Left ventricle myocardium superior (tissue), 1 donor: ENCODE data around the gene FAF1. TPM values are rescaled to one million over a fixed set of nuclear protein-coding genes. Genes with fewer than 3 reads are reported as not detected.

ENCODE experiments used
- ATAC-seq: fragments of 200-7000 bp; cut with Tn5 transposase; one replicate; pipeline ENCODE4 v1.9.1; 2020; ENCODE audit warnings: mild to moderate bottlenecking, moderate library complexity
- DNase-seq: peaks from one replicate; pipeline ENCODE4 v3.0.0-alpha.2; 2020
- intact Hi-C: fragments of 100-400 bp; cut with micrococcal nuclease; formaldehyde crosslinking; loops from one replicate; pipeline ENCODE4 v1.11.0; 2022
- total RNA-seq: library from RNA; stranded (reverse); fragmentation: NEBNext Ultra II Directional; extraction: Animal tissue kit (Norgen Biotek cat#: 25700); gene quantifications from one replicate; pipeline ENCODE4 v1.2.1, GENCODE V29; 2021
- donor health status: DM: no; HTN: yes; CAD: no; lungs with severe emphysema.

Gene FAF1
- total RNA-seq, 1 donor from 2014 or later = 99.2 TPM

- ATAC-seq (no peak), DNase-seq (no peak)
- intact Hi-C loops = no loop called here
Measured at GRCh38 chr1:50497007-50497406, 463.1 kb downstream of the FAF1 start.

GRCh38 chr1:50493710-50494109, 466.4 kb downstream of the FAF1 start:
- DNase-seq (no peak), ATAC-seq (no peak)
- intact Hi-C loops = no loop called here

DNA sequence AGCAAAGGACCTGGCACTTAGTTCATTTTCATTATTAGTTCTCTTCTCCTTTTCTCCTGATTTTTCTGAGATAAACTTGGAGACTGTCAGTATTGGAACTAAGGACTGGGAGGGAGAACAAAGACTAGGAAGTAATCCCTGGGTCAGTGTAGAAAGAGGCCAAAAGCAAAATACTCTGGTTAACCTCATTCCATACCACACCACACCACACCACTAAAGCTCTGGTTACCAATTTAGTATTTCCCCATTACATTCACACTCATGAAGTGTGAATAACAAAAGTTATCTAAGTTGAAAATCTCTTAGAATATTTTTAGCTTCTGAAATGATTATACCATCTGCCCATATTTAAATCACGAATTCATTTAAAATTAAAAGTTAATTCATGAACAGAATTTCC, 467.9 kb downstream of the FAF1 start:
- ATAC-seq = no peak
- intact Hi-C loops = no loop called here

DNA sequence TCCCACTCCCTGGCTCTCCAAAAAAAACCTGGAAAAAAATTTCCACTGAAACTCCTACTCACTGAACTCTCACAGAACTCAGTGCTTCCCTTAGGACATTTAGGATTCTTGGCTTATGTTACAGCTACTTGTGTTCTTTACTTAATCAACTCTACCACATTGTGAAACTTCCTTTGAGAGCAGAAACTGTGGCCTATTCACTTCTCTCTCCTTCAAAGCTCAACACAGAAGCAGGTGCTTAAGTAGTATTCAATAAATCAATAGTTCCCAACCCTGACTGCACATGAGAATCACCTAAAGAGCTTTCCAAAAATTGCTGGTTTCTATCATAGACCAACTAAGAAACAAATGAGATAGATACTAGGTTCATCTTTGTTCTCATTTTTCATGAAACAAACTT, 468.9 kb downstream of the FAF1 start:
- DNase-seq (no peak), ATAC-seq (no peak)
- intact Hi-C loops = no loop called here

More for the DNA sequence above, 467.9 kb downstream of the FAF1 start:
- no peak for DNase-seq

DNA sequence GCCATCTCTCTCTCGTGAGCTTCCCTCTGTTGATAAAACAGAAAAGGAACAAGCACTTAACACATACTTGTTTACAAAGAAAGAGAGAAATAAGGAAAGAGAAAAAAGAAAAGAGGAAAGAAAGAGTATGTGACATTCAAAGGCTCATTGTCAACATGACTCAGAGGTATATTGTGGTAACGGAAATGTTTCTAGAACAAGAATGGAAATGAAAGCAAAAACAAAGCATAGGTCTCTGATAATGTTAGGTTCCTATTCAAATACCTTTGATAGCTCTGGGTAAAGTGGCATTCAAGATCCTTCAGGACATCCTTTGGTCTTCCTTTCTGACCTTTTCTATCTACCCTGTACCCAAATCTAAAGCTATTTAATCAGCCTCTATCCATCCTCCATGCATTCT, 469.4 kb downstream of the FAF1 start:
- intact Hi-C loops = no loop called here
- no peak for ATAC-seq
- no peak for DNase-seq

DNA sequence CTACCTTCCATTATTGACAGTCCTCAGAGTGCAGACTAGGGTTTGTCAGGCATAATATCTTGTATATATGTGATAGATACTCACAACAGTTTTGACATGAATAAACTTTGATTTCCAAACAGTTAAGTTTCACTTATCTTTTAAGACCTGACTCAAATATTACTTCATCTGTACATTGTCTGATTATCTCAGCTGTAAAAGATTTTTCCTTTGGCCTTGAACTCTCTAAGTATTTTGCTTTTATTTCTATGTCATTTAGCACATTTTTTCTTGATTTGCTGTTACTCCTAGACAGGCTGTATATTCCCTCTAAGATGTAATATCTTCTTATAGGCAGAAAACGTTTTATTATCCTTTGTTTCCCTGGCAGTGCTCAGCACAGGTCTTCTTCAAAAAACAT, 471.2 kb downstream of the FAF1 start:
- intact Hi-C loops = no loop called here
- no peak for DNase-seq
- no peak for ATAC-seq

DNA sequence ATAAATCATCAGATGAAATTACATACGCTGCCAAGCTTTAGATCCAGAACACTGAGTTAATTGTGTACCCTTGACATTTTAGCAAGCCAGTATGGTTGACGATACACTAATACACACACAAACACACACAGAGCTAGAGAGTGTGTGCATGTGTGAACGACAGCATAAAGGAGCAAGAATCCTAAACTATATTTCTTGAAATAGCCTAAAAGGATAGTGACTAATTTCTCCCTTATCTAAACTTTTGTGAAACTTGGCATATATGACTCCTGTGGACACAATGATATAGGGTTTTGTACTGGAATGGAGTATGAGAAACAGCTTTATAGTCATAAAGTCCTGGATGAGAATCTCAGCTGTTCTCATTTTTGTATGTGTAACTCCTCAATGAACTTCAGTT, 471.7 kb downstream of the FAF1 start:
- DNase-seq = no peak
- intact Hi-C loops = no loop called here
- no peak for ATAC-seq

DNA sequence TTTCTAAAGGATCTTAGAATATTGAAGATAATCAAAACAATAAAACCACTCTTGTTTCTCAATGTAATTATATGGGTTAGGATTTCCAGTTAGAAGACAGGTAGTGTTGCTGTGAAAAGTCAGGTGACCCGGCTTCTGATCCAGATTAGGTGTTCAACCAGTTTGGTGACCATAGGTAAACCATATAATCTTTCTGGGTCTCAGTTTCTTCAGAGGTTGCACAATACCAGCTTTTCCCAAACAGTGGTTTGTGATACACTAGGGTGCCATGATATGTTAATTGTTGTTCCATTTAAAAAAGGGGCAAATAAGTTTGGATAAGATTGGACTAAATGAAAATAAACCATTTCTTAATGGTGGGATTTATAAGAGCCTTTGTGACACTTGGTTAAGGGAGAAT, 472.3 kb downstream of the FAF1 start:
- intact Hi-C loops = no loop called here
- no peak for DNase-seq
- no peak for ATAC-seq

GRCh38 chr1:50481142-50481736, 478.8 kb downstream of the FAF1 start:
- ATAC-seq (no peak), DNase-seq (no peak)
- intact Hi-C loops = no loop called here

DNA sequence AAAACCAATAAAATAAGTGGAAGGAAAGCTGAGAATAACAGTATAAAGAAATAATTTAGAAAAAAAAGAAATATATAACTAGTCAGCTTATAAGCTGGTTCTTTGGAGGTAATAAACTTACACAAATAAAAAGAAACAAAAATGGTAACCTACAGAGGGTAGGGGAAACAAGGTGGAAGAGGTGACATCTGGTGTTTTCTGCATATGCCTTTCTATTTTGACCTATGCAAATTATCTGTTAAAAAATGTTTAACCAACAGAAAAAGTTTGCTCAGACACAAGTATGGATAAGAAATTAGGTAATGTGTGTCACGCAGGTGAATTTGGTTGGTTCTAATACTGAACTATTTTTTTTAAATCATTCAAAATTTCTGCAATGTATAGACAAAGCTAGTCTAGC, 483.3 kb downstream of the FAF1 start:
- intact Hi-C loops = no loop called here
- DNase-seq (no peak), ATAC-seq (no peak)

DNA sequence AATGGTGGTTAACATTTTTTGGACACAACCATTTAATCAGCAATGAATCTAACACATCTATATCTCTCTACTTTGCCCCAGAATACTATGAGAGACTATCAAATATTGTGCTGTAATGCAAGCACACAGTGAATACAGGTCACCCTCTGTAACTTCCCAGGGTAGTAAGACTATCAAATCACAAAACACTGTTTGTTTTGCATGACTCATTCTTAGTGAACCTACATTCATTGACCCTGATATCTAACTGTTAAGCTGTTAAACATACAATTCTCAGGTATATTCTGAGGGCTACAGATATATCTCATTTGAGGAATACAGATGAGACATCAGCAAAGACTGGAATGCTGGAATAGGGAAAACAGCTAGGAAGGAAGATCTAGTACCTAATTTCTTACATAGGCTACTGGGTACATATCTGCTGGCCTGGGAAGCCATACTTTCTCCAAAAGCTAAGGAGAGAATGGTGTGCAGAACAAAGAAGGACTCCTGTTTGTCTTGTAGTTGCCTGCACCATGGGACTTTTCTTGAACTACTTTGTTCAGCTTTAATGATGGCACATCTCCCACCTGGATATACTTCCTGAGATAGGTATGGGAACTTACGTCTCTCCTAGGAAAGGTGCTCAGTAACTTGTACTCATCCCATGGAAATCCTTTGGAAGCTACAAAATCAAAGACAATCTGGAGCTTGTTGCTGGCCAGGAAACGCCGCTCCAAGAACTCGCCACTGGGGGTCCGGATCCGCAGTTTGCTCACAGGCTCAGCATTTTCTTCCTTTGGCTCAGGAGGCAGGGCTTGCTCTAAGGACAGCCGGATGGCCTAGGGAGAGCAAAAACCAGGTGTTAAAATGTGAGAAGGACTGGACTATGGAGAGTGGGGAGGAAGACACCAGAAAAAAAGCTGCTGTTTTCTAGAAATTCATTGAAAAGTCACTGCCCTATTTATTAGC, 484.9 kb downstream of the FAF1 start:
- DNase-seq = no peak
- intact Hi-C loops = no loop called here
- no peak for ATAC-seq

DNA sequence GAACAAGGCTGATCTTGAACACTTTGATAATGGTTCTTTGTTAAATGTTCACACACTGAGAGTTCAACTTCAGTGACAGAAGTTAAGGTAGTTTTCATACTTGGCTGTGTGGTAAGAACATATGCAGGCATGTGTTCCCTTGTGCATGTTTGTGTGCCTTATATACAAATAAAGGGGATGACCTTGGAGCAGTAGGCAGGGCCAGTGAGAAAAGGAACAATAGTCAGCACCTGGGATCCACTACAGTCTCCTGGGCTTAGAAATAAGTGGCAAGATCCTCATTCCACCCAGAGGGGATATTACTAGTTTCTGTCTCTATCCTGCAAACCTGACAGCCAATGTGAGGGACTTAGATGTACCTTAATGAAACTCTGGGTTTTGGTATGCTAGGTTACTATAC, 486.6 kb downstream of the FAF1 start:
- intact Hi-C loops = no loop called here

GRCh38 chr1:50471967-50472366, 488.1 kb downstream of the FAF1 start:
- DNase-seq (no peak), ATAC-seq (no peak)
- intact Hi-C loops = no loop called here

More for the DNA sequence above, 486.6 kb downstream of the FAF1 start:
- ATAC-seq (no peak), DNase-seq (no peak)

DNA sequence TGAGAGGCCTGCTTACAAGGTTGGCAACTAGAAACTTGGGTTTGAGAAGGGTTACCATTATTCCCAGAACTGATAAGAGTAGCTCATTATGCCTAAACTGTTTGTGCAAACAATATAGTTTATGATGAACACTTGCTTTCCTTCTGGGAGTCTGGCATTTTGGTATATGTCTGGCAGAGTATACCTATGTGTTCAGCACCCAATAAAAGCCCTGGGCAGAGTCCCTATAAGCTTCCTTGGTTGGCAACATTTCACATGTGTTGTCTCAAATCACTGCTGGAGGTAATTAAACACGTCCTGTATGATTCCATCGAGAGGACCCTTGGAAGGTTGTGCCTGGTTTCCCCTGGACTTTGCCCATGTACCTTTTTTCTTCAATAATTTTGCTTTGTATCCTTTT, 497.1 kb downstream of the FAF1 start:
- ATAC-seq (no peak), DNase-seq (no peak)
- intact Hi-C loops = no loop called here

- no peak for ATAC-seq
- no peak for DNase-seq
- intact Hi-C loops = no loop called here
Measured at GRCh38 chr1:50458507-50458906, 501.6 kb downstream of the FAF1 start.

GRCh38 chr1:50454911-50455310, 505.2 kb downstream of the FAF1 start:
- no peak for DNase-seq
- intact Hi-C loops = no loop called here
- no peak for ATAC-seq

DNA sequence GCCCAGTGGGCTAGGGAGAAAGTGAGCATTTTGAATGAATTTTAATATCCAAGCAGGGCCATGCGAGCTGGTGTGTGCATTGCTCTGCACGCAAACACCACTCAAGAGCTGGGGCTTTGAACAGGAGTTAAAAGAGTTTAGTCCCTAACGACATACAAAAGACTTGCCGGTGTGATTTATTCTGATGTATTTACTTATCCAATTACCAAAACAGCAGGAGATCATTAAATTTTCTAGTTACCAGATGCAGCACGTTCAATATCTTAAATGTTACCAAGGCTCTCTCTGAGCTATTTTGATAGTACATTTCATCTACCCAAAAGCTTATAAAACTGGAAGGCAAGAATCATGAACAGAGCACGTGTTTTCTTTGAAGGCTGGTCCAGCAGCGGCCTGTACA, 506.8 kb downstream of the FAF1 start:
- intact Hi-C loops = no loop called here
- DNase-seq = no peak
- no peak for ATAC-seq

DNA sequence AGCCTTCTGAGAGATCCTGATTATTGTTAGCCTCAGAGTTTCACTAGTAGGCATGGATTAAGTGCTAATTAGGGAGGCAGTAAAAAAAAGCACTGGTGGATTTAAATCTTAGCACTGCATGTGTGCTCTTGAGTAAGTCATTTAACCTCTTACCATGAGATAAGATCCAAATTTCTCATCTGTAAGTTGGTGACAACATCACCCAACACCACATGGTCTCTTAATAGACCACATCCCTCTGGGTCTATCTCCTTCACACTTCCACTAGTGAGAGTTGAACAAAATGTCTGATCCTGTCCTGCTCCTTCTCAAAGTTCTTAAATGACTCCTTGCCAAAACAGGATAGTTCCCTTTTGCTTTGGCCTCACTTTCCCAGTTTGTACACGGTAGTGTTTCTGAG, 507.4 kb downstream of the FAF1 start:
- intact Hi-C loops = no loop called here
- no peak for DNase-seq
- no peak for ATAC-seq

DNA sequence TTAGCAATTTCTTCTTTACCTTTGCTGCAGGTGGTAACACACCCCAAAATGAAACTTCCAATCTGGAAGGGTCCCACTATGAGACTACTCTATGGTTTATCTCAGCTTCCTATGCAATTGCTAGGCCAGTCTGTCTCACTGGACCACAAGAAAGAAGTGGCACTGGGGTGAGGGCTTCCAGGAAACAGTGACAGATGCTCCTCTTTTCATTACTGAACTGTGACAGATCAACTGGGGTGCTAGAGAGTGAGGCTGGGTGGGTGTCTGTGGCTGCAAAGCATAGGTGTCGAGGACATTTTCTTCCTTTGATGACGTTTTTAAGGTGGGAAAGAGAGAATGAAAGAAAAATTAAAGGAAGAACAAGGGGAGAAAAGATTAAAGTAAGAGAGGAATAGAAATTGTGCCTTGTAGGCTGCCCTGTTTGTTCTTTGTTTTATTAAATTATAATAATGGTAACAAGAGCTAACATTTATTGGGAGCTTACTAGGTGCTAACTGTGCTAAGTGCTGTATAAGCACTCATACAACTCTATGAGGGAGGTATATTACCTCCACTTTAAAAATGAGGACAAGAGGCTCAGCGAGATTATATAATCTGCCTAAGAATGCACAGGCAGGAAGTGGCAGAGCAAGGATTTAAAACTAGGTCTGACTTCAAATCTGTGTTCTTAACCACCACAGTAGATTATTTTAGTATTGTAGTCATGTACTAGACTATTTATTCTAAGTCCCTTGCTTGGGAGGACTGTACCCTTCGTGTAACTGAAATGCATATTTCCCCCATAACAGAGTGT, 509.0 kb downstream of the FAF1 start:
- intact Hi-C loops = no loop called here
- no peak for ATAC-seq
- no peak for DNase-seq

- DNase-seq = no peak
- no peak for ATAC-seq
- intact Hi-C loops = no loop called here
Measured at GRCh38 chr1:50447961-50448360, 512.1 kb downstream of the FAF1 start.
